Heart right ventricle (tissue), 16 donors: ENCODE data around the gene TTLL4. TPM values are rescaled to one million over a fixed set of nuclear protein-coding genes. Genes with fewer than 3 reads are reported as not detected.

Experiments used
- ATAC-seq, 8 donors: fragments of 200-7000 bp; cut with Tn5 transposase; one replicate each; pipeline ENCODE4 v1.9.1; 2020; ENCODE audit warnings: mild to moderate bottlenecking in 8 of 8, moderate library complexity in 8 of 8, moderate number of reproducible peaks in 1 of 8
- DNase-seq, 2 donors: peaks; one replicate each; pipeline ENCODE4 v3.0.0-alpha.2; 2020
- H3K27ac ChIP-seq, 10 donors: fragments of 200-600 bp; sonication (generic) in 2 of 10; one replicate each; pipeline versions ENCODE4 v1.5.0 to v1.8.0; 2020 to 2022; ENCODE audit warnings: mild to moderate bottlenecking in 3 of 10
- H3K27me3 ChIP-seq, 7 donors: fragments of 200-600 bp; one replicate each; pipeline ENCODE4 v1.8.0; 2021 to 2022; ENCODE audit warnings: mild to moderate bottlenecking in 2 of 7
- H3K36me3 ChIP-seq, 9 donors: fragments of 200-600 bp; sonication (generic) in 1 of 9; one replicate each; pipeline versions ENCODE4 v1.5.0 to v1.8.0; 2020 to 2022; ENCODE audit warnings: mild to moderate bottlenecking in 2 of 9
- H3K4me1 ChIP-seq, 9 donors: fragments of 200-600 bp; sonication (generic) in 1 of 9; one replicate each; pipeline versions ENCODE4 v1.5.0 to v1.8.0; 2020 to 2022; ENCODE audit warnings: mild to moderate bottlenecking in 4 of 9
- H3K4me3 ChIP-seq, 10 donors: fragments of 200-600 bp; sonication (generic) in 2 of 10; one replicate each; pipeline versions ENCODE4 v1.5.0 to v1.8.0; 2020 to 2022; ENCODE audit warnings: mild to moderate bottlenecking in 7 of 10, moderate library complexity in 2 of 10
- H3K9me3 ChIP-seq, 11 donors: fragments of 200-600 bp in 10 of 11; sonication (generic) in 2 of 11; one replicate each; pipeline versions ENCODE4 v1.5.0 to v1.8.0; 2013 to 2022; ENCODE audit warnings: mild to moderate bottlenecking in 2 of 11, control low read depth in 1 of 11, moderate library complexity in 1 of 11
- WGBS, 2 donors: extraction: QIAGEN DNeasy Blood & Tissue Kit; methylation state at CpG; one replicate each; pipeline ENCODE4 v1.1.7; 2013; ENCODE audit warnings: inconsistent platforms in 1 of 2; 5-methylcytosine and 5-hydroxymethylcytosine counted together
- intact Hi-C, 10 donors: fragments of 100-400 bp; cut with DNase I; formaldehyde crosslinking; loops; one replicate each; pipeline versions ENCODE4 v1.11.1 to v1.14.2; 2022
- polyA plus RNA-seq, 2 donors: library from polyadenylated mRNA; stranded (reverse); fragments of 200-250 nt; gene quantifications; one replicate each; pipeline ENCODE4 v1.2.3, GENCODE V29; 2013
- total RNA-seq, 10 donors: library from RNA; stranded (reverse); fragmentation: NEBNext Ultra II Directional in 3 of 10; extraction: Animal tissue kit (Norgen Biotek cat#: 25700) in 3 of 10; gene quantifications; one replicate each; pipeline versions ENCODE4 v1.2.1 to v1.2.4, GENCODE V29; 2021 to 2023
- TF ChIP-seq, protein P1 (sequence below), 9 donors: fragments of 200-600 bp; sonication (generic) in 2 of 9; IDR thresholded peaks; one replicate each; pipeline versions ENCODE4 v1.5.0 to v1.8.0; 2021 to 2022; ENCODE audit warnings: antibody characterized with exemption in 9 of 9, mild to moderate bottlenecking in 5 of 9, moderate library complexity in 1 of 9
- donor health status: Arrhythmogenic right ventricular cardiomyopathy.
- donor health status: ischemic (EF 13 %, LVEDD 7.1; RV severe dilation, severe dysfunction).
- donor health status: healthy with polysubstance abuse.
- donor health status: DM: no; HTN: yes; CAD: no.
- donor health status: DM: no; HTN: no; CAD: no.
- donor health status: ischemic (EF 25% LVEDD 6.9; RV normal size, moderate dysfunction).
- donor health status: ischemic (EF 25% LVEDD 5.7; RV mildly dilated, moderate dysfunction).
- donor health status: healthy.
- donor health status: DM: yes; HTN: yes; CAD: no.
- donor health status: Ischemic cardiomyopathy.
- donor health status: ischemic (EF 35%, LVEDD 5.7; RV mildly dilated, moderate dysfunction).
- donor health status: nonischemic (EF 11% LVEDD 7.7; RV severe dilation, severe dysfunction).
- donor health status: DM: yes; HTN: yes; CAD: no.
- donor health status: PGD.
- donor health status: ischemic (EF 29% LVEDD 5.4; RV normal size, mild dysfunction).
- donor health status: nonischemic (EF 23%, LVEDD 6.1; RV moderate dilation, normal function).

Gene TTLL4
- total and polyA plus RNA-seq, 12 donors, result 4.3 to 10.3 (median 6.6) TPM

- Histone ChIP-seq H3K27me3 (peaks cover 0 to 30% (median 0%) of the 10 kb centered on the region in 7 donors), H3K4me1 (peaks cover 0 to 31% (median 10%) of the 10 kb centered on the region in 9 donors), H3K4me3 (peak overlapping the region; percentile 34 to 89 (median 73)), H3K27ac (peak overlapping the region; percentile 63 to 86 (median 84)), H3K9me3 (peaks cover 0 to 15% (median 0%) of the 10 kb centered on the region in 11 donors), H3K36me3 (no peaks in the 10 kb centered on the region)
- peak in 2 of 8 donors; percentile 3 to 16 for ATAC-seq
- WGBS, 2 donors, result 42% methylated on average over 15 of the region's 15 CpGs
- TF ChIP-seq, protein P1, sequence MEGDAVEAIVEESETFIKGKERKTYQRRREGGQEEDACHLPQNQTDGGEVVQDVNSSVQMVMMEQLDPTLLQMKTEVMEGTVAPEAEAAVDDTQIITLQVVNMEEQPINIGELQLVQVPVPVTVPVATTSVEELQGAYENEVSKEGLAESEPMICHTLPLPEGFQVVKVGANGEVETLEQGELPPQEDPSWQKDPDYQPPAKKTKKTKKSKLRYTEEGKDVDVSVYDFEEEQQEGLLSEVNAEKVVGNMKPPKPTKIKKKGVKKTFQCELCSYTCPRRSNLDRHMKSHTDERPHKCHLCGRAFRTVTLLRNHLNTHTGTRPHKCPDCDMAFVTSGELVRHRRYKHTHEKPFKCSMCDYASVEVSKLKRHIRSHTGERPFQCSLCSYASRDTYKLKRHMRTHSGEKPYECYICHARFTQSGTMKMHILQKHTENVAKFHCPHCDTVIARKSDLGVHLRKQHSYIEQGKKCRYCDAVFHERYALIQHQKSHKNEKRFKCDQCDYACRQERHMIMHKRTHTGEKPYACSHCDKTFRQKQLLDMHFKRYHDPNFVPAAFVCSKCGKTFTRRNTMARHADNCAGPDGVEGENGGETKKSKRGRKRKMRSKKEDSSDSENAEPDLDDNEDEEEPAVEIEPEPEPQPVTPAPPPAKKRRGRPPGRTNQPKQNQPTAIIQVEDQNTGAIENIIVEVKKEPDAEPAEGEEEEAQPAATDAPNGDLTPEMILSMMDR (IDR thresholded peaks at IDR 0.05), result no peak
- DNase-seq, result peak in 1 of 2 donors; percentile 16
- intact Hi-C loops, result loop anchor here in 1 of 10 donors (10.0 kb wide), 1 partner anchor 66 kb away; the partner anchor contains the start of gene TTLL4
Observed at GRCh38 chr2:218780851-218781690, 70.4 kb downstream of the TTLL4 start.

GRCh38 chr2:218781691-218782527 is 71.3 kb downstream of the TTLL4 start, which contains the start of gene CYP27A1:
Gene CYP27A1, plus strand, starts transcription at chr2:218782147. Its CDS starts 36 bp downstream, at chr2:218782183.
- H3K9me3 ChIP-seq, result peaks cover 0 to 10% (median 0%) of the 10 kb centered on the region in 11 donors
- intact Hi-C loops, result loop anchor here in 1 of 10 donors (10.0 kb wide), 1 partner anchor 67 kb away; the partner anchor contains the start of gene TTLL4
- ATAC-seq (peak; percentile 85 to 93 (median 90)), DNase-seq (peak; percentile 46 to 56)
- peak within 1 kb of the TSS; percentile 63 to 86 (median 84) for H3K27ac ChIP-seq
- H3K36me3 ChIP-seq, result no peaks in the 10 kb centered on the region
- TF ChIP-seq, protein P1 (IDR thresholded peaks at IDR 0.05), result no peak
- H3K4me1 ChIP-seq, result peaks cover 0 to 31% (median 10%) of the 10 kb centered on the region in 9 donors
- peak within 1 kb of the TSS; percentile 34 to 89 (median 73) for H3K4me3 ChIP-seq
- WGBS, 2 donors, result 1% methylated on average over 75 to 76 of the region's 76 CpGs
- H3K27me3 ChIP-seq, result peaks cover 0 to 30% (median 0%) of the 10 kb centered on the region in 7 donors

- ATAC-seq (peak in 7 of 8 donors; percentile 35 to 52 (median 45)), DNase-seq (no peak)
- peaks cover 0 to 30% (median 0%) of the 10 kb centered on the region in 7 donors for H3K27me3 ChIP-seq
- TF ChIP-seq, protein P1 (IDR thresholded peaks at IDR 0.05), result no peak
- H3K4me1 ChIP-seq, result peaks cover 0 to 31% (median 10%) of the 10 kb centered on the region in 9 donors
- H3K9me3 ChIP-seq, result peaks cover 0 to 6% (median 0%) of the 10 kb centered on the region in 11 donors
- no peaks in the 10 kb centered on the region for H3K36me3 ChIP-seq
- H3K4me3 ChIP-seq, result peak overlapping the region; percentile 34 to 89 (median 73)
- peak overlapping the region; percentile 63 to 86 (median 84) for H3K27ac ChIP-seq
- intact Hi-C loops, result loop anchor here in 1 of 10 donors (10.0 kb wide), 1 partner anchor 68 kb away; the partner anchor contains the start of gene TTLL4
- WGBS, 2 donors, result 16 to 22% methylated on average over 6 of the region's 6 CpGs
Observed at GRCh38 chr2:218782528-218782844, 71.9 kb downstream of the TTLL4 start.
